ENCODE measurements around the gene PHAF1.

DNA sequence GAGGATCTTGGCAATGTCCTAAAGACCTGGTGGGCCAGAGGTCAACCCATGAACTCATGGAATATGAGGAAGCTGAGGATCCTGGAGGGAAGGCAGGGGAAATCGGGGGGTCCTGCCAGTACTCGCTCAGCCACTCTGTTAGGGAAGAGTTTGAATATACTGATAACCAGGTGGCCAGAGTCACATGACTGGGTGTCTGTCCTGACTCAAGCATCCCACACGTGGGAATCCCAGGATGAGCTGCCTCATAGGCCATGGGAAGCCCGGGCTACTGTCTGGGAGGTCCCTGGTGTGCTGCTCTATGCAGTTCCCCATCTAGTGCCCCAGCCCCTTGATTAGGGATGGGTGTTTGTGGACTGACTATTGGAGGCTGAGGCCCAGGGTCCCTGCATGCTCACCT lies 78.6 kb downstream of the PHAF1 start:
- TF ChIP-seq CTCF (conservative IDR thresholded peaks at IDR 0.05 in 1 of 2, IDR thresholded peaks at IDR 0.05 in 1 of 2; ENCODE audit: extremely low read depth in 1 of 2, insufficient read depth in 1 of 2, low read depth in 1 of 2, low read length in 2 of 2) (no peak), EZH2 (IDR thresholded peaks at IDR 0.05; ENCODE audit: borderline replicate concordance, low read length) (no peak)
